ENCODE results near the gene PEPD.

Gene PEPD

GRCh38 chr19:33511346-33511745, 10.2 kb downstream of the PEPD start:
- no peaks in the 10 kb centered on the region for H3K9me2 ChIP-seq (replicated peaks; ENCODE audit: insufficient read depth, low read length)
- H3K4me3 ChIP-seq (ENCODE audit: insufficient read depth, low read length, poor library complexity, severe bottlenecking): no peak overlapping the region
- no peaks in the 10 kb centered on the region for H3K9me3 ChIP-seq (ENCODE audit: insufficient read depth, low read length)
- no peaks in the 10 kb centered on the region for H3K27me3 ChIP-seq (ENCODE audit: low read length)
- H3K4me2 ChIP-seq (ENCODE audit: low read depth, low read length, poor library complexity, severe bottlenecking): no peak overlapping the region
- H3K36me3 ChIP-seq (ENCODE audit: low read length): no peaks in the 10 kb centered on the region
- H3K27ac ChIP-seq (ENCODE audit: low read depth, low read length): no peak overlapping the region
- H3F3A ChIP-seq (ENCODE audit: insufficient read depth): no peaks in the 10 kb centered on the region
- H4K20me1 ChIP-seq (ENCODE audit: low read depth, low read length): no peaks in the 10 kb centered on the region
- no peaks in the 10 kb centered on the region for H3K79me2 ChIP-seq (ENCODE audit: insufficient read depth, low read length)
- no peak overlapping the region for H2AFZ ChIP-seq (ENCODE audit: low read depth, low read length, severe bottlenecking)
- TF ChIP-seq EZH2phosphoT487 (conservative IDR thresholded peaks at IDR 0.05; ENCODE audit: low read length): no peak
- TF ChIP-seq CTCF (IDR thresholded peaks at IDR 0.05; ENCODE audit: insufficient read depth, low read length, poor library complexity, severe bottlenecking): no peak
- no peak overlapping the region for H3K9ac ChIP-seq (ENCODE audit: low read length)

GRCh38 chr19:33510462-33511194, 11.0 kb downstream of the PEPD start:
- TF ChIP-seq EZH2phosphoT487 (conservative IDR thresholded peaks at IDR 0.05; ENCODE audit: low read length) (no peak), CTCF (IDR thresholded peaks at IDR 0.05; ENCODE audit: insufficient read depth, low read length, poor library complexity, severe bottlenecking) (no peak)
- Histone ChIP-seq H3K36me3 (ENCODE audit: low read length) (no peaks in the 10 kb centered on the region), H3K79me2 (ENCODE audit: insufficient read depth, low read length) (no peaks in the 10 kb centered on the region), H3K4me2 (ENCODE audit: low read depth, low read length, poor library complexity, severe bottlenecking) (no peak overlapping the region), H3F3A (ENCODE audit: insufficient read depth) (no peaks in the 10 kb centered on the region), H2AFZ (ENCODE audit: low read depth, low read length, severe bottlenecking) (no peak overlapping the region), H3K9me2 (replicated peaks; ENCODE audit: insufficient read depth, low read length) (no peaks in the 10 kb centered on the region), H3K4me3 (ENCODE audit: insufficient read depth, low read length, poor library complexity, severe bottlenecking) (no peak overlapping the region), H3K27ac (ENCODE audit: low read depth, low read length) (no peak overlapping the region), H3K9ac (ENCODE audit: low read length) (no peak overlapping the region), H4K20me1 (ENCODE audit: low read depth, low read length) (no peaks in the 10 kb centered on the region), H3K27me3 (ENCODE audit: low read length) (no peaks in the 10 kb centered on the region), H3K9me3 (ENCODE audit: insufficient read depth, low read length) (no peaks in the 10 kb centered on the region)

GRCh38 chr19:33509774-33510173, 11.8 kb downstream of the PEPD start:
- Histone ChIP-seq H3K9me3 (ENCODE audit: insufficient read depth, low read length) (no peaks in the 10 kb centered on the region), H3K9me2 (replicated peaks; ENCODE audit: insufficient read depth, low read length) (no peaks in the 10 kb centered on the region), H4K20me1 (ENCODE audit: low read depth, low read length) (no peaks in the 10 kb centered on the region), H3K4me2 (ENCODE audit: low read depth, low read length, poor library complexity, severe bottlenecking) (no peak overlapping the region), H3K27me3 (ENCODE audit: low read length) (no peaks in the 10 kb centered on the region), H3K27ac (ENCODE audit: low read depth, low read length) (no peak overlapping the region), H3F3A (ENCODE audit: insufficient read depth) (no peaks in the 10 kb centered on the region), H3K79me2 (ENCODE audit: insufficient read depth, low read length) (no peaks in the 10 kb centered on the region), H3K4me3 (ENCODE audit: insufficient read depth, low read length, poor library complexity, severe bottlenecking) (no peak overlapping the region), H3K9ac (ENCODE audit: low read length) (no peak overlapping the region), H2AFZ (ENCODE audit: low read depth, low read length, severe bottlenecking) (no peak overlapping the region), H3K36me3 (ENCODE audit: low read length) (no peaks in the 10 kb centered on the region)
- no peak for TF ChIP-seq CTCF (IDR thresholded peaks at IDR 0.05; ENCODE audit: insufficient read depth, low read length, poor library complexity, severe bottlenecking)
- no peak for TF ChIP-seq EZH2phosphoT487 (conservative IDR thresholded peaks at IDR 0.05; ENCODE audit: low read length)
